GM18498 (cell line): Measurements from ENCODE around the gene KRTAP9-7.
"Not testable (repeated sequence)": the region's sequence is repeated elsewhere in the genome, so short reads cannot be mapped to it uniquely, and the experiment has no call there.

Experiments
- ATAC-seq: cut with Tn5 transposase; IDR thresholded peaks from one replicate; pipeline ENCODE4 v1.9.1; 2021; ENCODE audit warnings: mild to moderate bottlenecking, moderate library complexity; ENCODE audit not compliant: unreplicated experiment

Gene KRTAP9-7

GRCh38 chr17:41275648-41276190 is at the start of gene KRTAP9-7:
KRTAP9-7 (plus strand) TSS chr17:41275698; CDS start chr17:41275698, 0 bp downstream.
- ATAC-seq: not testable (repeated sequence)

DNA sequence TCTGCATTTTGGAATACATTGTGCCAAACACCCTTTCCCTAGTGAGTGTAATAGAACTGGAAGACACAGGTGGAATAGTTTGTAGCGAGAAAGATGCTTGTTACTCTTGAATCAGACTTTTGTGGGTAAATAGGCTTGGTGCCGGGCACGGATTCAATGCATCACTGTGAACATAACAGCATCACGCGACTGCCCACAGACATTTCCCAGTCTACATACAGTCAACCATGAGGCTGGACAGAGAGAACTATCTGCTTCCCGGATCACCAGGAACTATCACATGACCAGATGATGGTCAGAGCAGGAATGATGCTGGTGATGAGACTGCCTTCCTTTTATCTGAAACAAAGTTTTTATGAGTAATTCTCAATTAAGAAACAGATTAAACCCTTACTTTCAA is 49.4 kb upstream of the KRTAP9-7 start:
- no peak for ATAC-seq

GRCh38 chr17:41226598-41227095 is 48.9 kb upstream of the KRTAP9-7 start, which contains the start of gene KRTAP9-2:
KRTAP9-2 (plus strand) TSS chr17:41226648; CDS start chr17:41226655, 7 bp downstream.
- not testable (repeated sequence) for ATAC-seq

- no peak for ATAC-seq
Observed at GRCh38 chr17:41230094-41230493, 45.4 kb upstream of the KRTAP9-7 start.

DNA sequence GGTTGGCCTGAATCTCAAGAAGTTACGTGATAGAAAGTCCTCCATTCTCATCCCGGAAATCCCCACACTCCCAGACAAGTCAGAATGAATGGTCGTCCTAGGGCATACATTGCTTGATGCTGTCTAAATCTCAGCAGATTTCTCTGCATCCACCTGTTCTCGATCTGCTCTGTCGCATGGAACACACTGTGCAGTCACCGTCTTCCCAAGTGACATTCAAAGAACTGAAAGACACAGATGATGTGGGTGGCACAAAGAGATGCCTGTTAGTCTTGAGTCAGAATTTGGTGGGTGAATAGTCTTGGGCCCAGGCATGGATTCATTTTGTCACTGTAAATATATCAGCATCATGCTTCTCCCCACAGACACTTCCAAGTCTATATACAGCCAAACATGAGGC is 43.8 kb upstream of the KRTAP9-7 start:
- no peak for ATAC-seq

DNA sequence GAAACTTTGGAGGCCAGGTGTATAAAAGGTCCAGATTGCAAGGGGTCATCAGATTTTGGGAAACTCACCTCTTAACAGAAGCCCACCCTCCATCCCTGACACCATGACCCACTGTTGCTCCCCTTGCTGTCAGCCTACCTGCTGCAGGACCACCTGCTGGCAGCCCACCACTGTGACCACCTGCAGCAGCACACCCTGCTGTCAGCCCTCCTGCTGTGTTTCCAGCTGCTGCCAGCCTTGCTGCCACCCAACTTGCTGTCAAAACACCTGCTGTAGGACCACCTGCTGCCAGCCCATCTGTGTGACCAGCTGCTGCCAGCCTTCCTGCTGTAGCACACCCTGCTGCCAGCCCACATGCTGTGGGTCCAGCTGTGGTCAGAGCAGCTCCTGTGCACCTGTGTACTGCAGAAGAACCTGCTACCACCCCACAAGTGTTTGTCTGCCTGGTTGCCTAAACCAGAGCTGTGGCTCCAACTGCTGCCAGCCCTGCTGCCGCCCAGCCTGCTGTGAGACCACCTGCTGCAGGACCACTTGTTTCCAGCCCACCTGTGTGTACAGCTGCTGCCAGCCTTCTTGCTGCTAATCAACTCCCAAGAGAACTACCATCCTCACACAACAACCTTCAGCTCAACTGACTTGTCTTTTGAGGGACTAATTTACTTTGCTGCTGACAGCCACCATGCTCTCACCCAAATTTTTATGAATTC is 42.9 kb upstream of the KRTAP9-7 start, which contains the start of gene KRTAP9-3:
Gene KRTAP9-3, plus strand, starts transcription at position 51 of the 707 bp plus-strand sequence. Its CDS starts 53 bp downstream, at position 104.
- not testable (repeated sequence) for ATAC-seq

GRCh38 chr17:41237116-41237515 is 38.4 kb upstream of the KRTAP9-7 start:
- ATAC-seq: not testable (repeated sequence)

DNA sequence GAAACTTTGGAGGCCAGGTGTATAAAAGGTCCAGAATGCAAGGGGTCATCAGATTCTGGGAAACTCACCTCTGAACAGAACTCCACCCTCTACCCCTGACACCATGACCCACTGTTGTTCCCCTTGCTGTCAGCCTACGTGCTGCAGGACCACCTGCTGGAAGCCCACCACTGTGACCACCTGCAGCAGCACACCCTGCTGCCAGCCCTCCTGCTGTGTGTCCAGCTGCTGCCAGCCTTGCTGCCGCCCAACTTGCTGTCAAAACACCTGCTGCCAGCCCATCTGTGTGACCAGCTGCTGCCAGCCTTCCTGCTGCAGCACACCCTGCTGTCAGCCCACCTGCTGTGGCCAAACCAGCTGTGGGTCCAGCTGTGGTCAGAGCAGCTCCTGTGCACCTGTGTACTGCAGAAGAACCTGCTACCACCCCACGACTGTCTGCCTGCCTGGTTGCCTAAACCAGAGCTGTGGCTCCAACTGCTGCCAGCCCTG is 37.5 kb upstream of the KRTAP9-7 start, which contains the start of gene KRTAP9-8:
Gene KRTAP9-8, plus strand, starts transcription at position 51 of the 489 bp plus-strand sequence. Its CDS starts 53 bp downstream, at position 104.
- ATAC-seq: not testable (repeated sequence)

DNA sequence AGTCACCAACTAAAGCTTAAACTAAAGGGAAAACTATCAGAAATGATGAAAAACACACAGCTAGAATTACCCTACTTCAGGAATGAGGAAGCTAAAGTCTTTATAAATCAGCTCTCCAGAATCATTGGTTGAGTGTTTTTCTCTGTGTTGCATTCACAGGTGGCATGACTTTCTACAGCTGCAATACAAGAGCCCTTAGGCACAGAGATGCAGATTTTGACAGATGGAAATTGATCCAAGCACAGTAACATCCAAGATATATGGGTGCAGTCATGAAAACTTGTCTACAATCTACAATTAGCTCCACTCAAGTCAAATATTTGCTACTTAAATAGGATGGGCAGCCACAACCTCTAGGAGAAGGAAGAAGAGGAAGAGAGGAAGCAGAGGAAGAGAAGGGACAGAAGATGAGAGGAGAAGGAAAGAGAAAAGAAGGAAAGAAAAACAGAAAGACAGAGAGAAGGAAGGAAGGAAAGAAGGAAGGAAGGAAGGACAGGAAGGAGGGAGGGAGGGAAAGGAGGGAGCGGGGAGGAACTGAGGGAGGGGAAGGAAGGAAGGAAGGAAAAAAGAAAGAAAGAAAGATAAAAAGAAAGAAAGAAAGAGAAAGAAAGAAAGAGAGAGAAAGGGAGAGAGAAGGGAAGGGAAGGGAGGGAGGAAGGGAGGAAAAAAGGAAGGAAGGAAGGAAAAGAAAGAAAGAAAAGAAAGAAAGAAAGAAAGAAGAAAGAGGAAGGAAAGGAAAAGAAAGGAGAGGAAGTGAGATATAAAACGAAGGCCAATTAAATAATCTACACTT is 28.3 kb upstream of the KRTAP9-7 start:
- ATAC-seq: not testable (repeated sequence)

DNA sequence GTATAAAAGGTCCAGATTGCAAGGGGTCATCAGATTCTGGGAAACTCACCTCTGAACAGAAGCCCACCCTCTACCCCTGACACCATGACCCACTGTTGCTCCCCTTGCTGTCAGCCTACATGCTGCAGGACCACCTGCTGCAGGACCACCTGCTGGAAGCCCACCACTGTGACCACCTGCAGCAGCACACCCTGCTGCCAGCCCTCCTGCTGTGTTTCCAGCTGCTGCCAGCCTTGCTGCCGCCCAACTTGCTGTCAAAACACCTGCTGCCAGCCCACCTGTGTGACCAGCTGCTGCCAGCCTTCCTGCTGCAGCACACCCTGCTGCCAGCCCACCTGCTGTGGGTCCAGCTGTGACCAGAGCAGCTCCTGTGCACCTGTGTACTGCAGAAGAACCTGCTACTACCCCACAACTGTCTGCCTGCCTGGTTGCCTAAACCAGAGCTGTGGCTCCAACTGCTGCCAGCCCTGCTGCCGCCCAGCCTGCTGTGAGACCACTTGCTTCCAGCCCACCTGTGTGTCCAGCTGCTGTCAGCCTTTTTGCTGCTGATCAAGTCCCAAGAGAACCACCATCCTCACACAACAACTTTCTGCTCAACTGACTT is 25.8 kb upstream of the KRTAP9-7 start, which contains the start of gene KRTAP9-4:
Gene KRTAP9-4, plus strand, starts transcription at position 51 of the 604 bp plus-strand sequence. Its CDS starts 34 bp downstream, at position 85.
- not testable (repeated sequence) for ATAC-seq

- ATAC-seq: no peak
Observed at GRCh38 chr17:41251261-41251660, 24.2 kb upstream of the KRTAP9-7 start.

GRCh38 chr17:41254861-41255260 is 20.6 kb upstream of the KRTAP9-7 start:
- no peak for ATAC-seq

DNA sequence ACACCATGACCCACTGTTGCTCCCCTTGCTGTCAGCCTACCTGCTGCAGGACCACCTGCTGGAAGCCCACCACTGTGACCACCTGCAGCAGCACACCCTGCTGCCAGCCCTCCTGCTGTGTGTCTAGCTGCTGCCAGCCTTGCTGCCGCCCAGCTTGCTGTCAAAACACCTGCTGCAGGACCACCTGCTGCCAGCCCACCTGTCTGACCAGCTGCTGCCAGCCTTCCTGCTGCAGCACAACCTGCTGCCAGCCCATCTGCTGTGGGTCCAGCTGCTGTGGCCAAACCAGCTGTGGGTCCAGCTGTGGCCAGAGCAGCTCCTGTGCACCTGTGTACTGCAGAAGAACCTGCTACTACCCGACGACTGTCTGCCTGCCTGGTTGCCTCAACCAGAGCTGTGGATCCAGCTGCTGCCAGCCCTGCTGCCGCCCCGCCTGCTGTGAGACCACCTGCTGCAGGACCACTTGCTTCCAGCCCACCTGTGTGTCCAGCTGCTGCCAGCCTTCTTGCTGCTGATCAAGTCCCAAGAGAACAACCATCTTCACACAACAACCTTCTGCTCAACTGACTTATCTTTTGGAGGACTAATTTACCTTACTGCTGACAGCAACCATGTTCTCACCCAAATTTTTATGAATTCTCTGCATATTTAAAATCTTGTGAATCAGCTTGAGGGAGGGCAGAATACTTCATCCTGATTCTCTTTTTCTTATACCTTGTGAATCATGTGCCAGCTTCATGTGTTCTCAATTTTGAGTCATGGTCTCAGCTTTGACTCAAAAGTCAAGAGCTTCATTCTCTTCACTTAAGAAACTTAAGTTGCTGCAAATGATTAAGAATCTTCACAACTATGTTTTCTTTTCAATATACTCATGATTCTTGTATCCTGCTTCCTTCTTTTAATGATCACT is 19.9 kb upstream of the KRTAP9-7 start, which contains the start of gene KRTAP9-9:
Gene KRTAP9-9, plus strand, starts transcription at position 4 of the 910 bp plus-strand sequence.
- ATAC-seq: not testable (repeated sequence)

DNA sequence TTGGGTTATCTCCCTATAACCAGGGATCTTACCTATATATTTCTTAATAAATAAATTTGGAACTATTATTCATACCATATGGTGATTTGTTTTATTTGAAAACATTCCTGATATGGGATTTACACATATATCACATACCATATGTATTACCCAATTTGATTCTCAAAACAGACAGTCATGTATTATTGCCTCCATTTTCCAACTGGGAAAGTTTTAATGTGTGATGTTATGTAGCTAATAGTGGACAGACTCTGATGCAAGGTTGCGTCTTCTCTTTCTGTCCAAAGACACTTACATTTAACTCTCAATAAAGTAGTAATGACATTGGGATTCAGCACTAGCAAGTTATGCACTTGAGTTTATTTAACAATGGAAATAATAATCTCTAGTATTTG is 19.2 kb upstream of the KRTAP9-7 start:
- no peak for ATAC-seq

GRCh38 chr17:41258406-41258805 is 17.1 kb upstream of the KRTAP9-7 start:
- ATAC-seq: no peak

- ATAC-seq: no peak
Observed at GRCh38 chr17:41263212-41263611, 12.3 kb upstream of the KRTAP9-7 start.

GRCh38 chr17:41264599-41264998 is 10.9 kb upstream of the KRTAP9-7 start:
- ATAC-seq: no peak

DNA sequence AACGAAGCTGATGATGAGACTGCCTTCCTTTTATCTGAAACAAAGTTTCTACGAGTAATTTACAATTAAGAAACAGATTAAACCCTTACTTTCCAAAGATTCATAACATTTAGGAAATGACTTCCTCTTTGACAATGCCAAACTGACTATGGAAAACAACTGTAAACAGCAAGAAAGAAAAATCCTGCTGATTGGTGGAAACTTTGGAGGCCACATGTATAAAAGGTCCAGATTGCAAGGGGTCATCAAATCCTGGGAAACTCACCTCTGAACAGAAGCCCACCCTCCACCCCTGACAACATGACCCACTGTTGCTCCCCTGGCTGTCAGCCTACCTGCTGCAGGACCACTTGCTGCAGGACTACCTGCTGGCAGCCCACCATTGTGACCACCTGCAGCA is 10.4 kb upstream of the KRTAP9-7 start, which contains the start of gene KRTAP9-6:
Gene KRTAP9-6, plus strand, starts transcription at position 301 of the 400 bp plus-strand sequence. Its CDS starts 0 bp downstream, at position 301.
- ATAC-seq: no peak

DNA sequence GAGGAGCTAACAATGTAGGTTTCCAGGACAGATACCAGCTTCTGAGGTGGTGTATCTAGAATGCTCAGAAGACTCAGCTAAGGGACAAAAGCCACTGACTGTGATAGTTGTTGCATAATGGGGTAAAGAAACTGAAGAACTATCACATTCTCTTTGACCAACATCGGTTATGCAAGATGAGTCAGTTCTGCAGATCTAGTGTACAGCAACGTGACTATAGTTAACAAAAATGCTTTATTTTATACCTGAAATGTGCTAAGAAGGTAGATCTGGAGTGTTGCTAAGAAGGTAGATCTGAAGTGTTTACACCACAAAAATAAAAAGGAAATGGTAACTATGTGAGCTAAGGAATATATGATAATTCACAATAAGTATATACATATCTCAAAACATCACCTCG is 7.8 kb upstream of the KRTAP9-7 start:
- no peak for ATAC-seq
